ENCODE results near the gene ADCY3. TPM values are rescaled to one million over a fixed set of nuclear protein-coding genes. Genes with fewer than 3 reads are reported as not detected.

The ADCY3 gene
- total RNA-seq, 4 donors from 2014 or later = 11.7 to 80.2 (median 22.6) TPM

DNA sequence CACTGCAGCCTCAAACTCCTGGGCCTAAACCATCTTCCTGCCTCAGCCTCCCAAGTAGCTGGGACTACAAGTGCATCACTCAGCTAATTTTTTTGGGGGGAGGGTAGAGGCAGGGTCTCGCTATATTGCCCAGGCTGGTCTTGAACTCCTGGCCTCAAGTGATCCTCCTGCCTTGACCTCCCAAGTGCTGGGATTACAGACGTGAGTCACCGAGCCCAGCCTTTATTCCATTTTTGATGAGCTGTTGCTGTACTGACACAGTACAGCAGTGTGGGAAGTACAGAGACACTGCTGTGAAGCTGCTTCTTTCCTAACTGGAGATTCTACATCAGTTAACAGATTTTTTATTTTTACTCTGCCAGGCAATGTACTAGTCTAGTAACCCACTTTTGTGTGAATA lies 145.7 kb downstream of the ADCY3 start:
- no peak overlapping the region for H3K27ac ChIP-seq
- H3K4me3 ChIP-seq = no peak overlapping the region
- no peaks in the 10 kb centered on the region for H3K9me3 ChIP-seq
- DNase-seq = no peak
- H3K36me3 ChIP-seq = peaks cover 0 to 4% (median 0%) of the 10 kb centered on the region in 4 donors
- intact Hi-C loops (cut with DNase I; ENCODE audit: low total_unique reads) = no loop called here
- TF ChIP-seq, protein P1, sequence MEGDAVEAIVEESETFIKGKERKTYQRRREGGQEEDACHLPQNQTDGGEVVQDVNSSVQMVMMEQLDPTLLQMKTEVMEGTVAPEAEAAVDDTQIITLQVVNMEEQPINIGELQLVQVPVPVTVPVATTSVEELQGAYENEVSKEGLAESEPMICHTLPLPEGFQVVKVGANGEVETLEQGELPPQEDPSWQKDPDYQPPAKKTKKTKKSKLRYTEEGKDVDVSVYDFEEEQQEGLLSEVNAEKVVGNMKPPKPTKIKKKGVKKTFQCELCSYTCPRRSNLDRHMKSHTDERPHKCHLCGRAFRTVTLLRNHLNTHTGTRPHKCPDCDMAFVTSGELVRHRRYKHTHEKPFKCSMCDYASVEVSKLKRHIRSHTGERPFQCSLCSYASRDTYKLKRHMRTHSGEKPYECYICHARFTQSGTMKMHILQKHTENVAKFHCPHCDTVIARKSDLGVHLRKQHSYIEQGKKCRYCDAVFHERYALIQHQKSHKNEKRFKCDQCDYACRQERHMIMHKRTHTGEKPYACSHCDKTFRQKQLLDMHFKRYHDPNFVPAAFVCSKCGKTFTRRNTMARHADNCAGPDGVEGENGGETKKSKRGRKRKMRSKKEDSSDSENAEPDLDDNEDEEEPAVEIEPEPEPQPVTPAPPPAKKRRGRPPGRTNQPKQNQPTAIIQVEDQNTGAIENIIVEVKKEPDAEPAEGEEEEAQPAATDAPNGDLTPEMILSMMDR (IDR thresholded peaks at IDR 0.05) = no peak
- no peak for TF ChIP-seq POLR2AphosphoS5 (IDR thresholded peaks at IDR 0.05)
- no peak for TF ChIP-seq POLR2A (IDR thresholded peaks at IDR 0.05)
- TF ChIP-seq EP300 (IDR thresholded peaks at IDR 0.05; ENCODE audit: low read depth) = no peak
- 82% methylated on average over 3 of the region's 3 CpGs; no CpG with 5 or more reads in 1 of the 2 donors for WGBS, 2 donors (ENCODE audit: low coverage in 1 of 2)
- in situ Hi-C loops (cut with MboI; ENCODE audit: low pct_ligation_motif_present in 1 of 4, low pct_unique_long_range_greater_than_20kb in 1 of 4, low sequenced_read_pairs in 3 of 4) = no loop called here
- peaks cover 0 to 8% (median 0%) of the 10 kb centered on the region in 4 donors for H3K4me1 ChIP-seq
- H3K27me3 ChIP-seq = no peaks in the 10 kb centered on the region

DNA sequence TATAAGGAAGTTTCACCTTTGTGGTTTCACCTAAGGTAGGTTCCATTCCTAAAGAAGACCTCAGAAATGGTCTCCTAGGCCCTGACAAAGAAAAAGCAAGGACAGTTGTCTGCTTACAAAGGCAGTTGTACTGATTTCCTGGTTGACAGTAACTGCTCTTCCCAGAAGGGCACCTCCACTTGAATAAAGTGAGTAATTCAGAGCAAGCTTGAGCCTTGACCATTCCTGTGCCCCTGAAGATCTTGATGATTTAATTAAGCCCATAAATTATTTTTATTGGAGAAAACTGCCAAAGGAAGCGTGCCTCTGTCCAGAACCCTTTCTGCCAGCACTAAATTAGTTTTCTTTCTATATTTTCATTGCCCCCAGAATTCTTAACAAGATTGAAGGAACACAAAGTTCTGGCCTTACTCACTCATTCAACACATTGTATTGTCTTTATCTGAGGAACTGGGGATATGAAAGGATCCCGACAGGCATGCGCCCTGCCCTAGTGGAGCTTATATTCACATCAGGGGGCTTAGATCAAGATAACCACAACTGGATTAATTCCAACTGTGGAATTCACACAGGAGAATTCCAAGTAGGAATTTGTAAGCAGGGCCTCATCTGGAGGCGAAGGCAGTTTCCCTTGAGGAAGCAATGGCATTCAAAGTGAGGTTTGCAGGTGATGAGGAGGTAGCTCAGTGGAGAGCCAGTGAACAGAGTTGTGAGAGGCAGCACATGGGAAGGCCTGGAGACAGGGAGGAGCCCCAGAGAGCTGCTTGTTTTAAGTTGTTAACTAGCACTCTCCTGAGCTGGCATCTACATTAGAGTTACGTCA lies 148.1 kb downstream of the ADCY3 start:
- TF ChIP-seq, protein P1 (IDR thresholded peaks at IDR 0.05) = no peak
- TF ChIP-seq POLR2AphosphoS5 (IDR thresholded peaks at IDR 0.05) (no peak), EP300 (IDR thresholded peaks at IDR 0.05; ENCODE audit: low read depth) (no peak), POLR2A (IDR thresholded peaks at IDR 0.05) (no peak)
- Histone ChIP-seq H3K36me3 (peaks cover 0 to 18% (median 3%) of the 10 kb centered on the region in 4 donors), H3K9me3 (no peaks in the 10 kb centered on the region), H3K4me1 (no peaks in the 10 kb centered on the region), H3K27me3 (no peaks in the 10 kb centered on the region), H3K4me3 (no peak overlapping the region), H3K27ac (no peak overlapping the region)
- DNase-seq = no peak
- WGBS, 2 donors (ENCODE audit: low coverage in 1 of 2) = 88 to 100% methylated on average over 1 to 5 of the region's 5 CpGs
- in situ Hi-C loops (cut with MboI; ENCODE audit: low pct_ligation_motif_present in 1 of 4, low pct_unique_long_range_greater_than_20kb in 1 of 4, low sequenced_read_pairs in 3 of 4) (no loop called here), intact Hi-C loops (cut with DNase I; ENCODE audit: low total_unique reads) (no loop called here)

DNA sequence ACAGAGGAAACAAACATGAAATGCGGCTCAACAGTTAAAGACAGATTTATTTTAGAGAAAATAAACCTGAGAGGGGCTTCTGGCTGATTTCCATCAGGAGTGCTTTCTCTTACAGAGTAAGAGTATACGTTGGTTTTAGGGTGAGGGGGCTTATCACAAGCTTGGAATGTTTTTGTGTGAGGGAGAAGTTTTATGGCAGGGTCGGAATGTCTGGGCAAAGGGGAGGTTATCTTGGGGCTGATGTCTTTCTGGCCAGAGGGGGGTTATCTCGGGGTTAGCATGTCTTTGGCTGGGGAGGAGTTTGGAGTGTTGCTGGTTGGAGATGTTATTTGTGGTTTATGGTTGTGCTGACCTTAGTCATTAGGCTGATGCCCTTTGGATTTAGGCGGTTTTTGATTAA lies 149.0 kb downstream of the ADCY3 start:
- WGBS, 2 donors (ENCODE audit: low coverage in 1 of 2) = 92 to 98% methylated on average over 5 of the region's 5 CpGs
- Histone ChIP-seq H3K27ac (no peak overlapping the region), H3K4me1 (no peaks in the 10 kb centered on the region), H3K4me3 (no peak overlapping the region), H3K27me3 (no peaks in the 10 kb centered on the region), H3K36me3 (peaks cover 0 to 18% (median 3%) of the 10 kb centered on the region in 4 donors), H3K9me3 (no peaks in the 10 kb centered on the region)
- in situ Hi-C loops (cut with MboI; ENCODE audit: low pct_ligation_motif_present in 1 of 4, low pct_unique_long_range_greater_than_20kb in 1 of 4, low sequenced_read_pairs in 3 of 4) (no loop called here), intact Hi-C loops (cut with DNase I; ENCODE audit: low total_unique reads) (no loop called here)
- no peak for TF ChIP-seq POLR2A (IDR thresholded peaks at IDR 0.05)
- no peak for TF ChIP-seq POLR2AphosphoS5 (IDR thresholded peaks at IDR 0.05)
- TF ChIP-seq, protein P1 (IDR thresholded peaks at IDR 0.05) = no peak
- TF ChIP-seq EP300 (IDR thresholded peaks at IDR 0.05; ENCODE audit: low read depth) = no peak
- DNase-seq = no peak

Small RNAs within 50 kb of the gene (small RNA-seq; reads per million reads assigned to genes)
- 0 reads per million in 4 donors for gene AC013267.1
- 0 reads per million in 4 donors for gene RF00016

Other genes starting within 250 kb of the ADCY3 start
- 10 to 100 TPM; 30.6 to 50.9 (median 40.5) TPM for gene PTRHD1, start 126.8 kb downstream of the ADCY3 start, total RNA-seq
- gene CENPO, start 126.8 kb downstream of the ADCY3 start, total RNA-seq = 10 to 100 TPM in 2 of 4 donors, 1 to 10 TPM in 2; 6.0 to 13.8 (median 9.6) TPM
- 1 to 10 TPM; 4.0 to 7.6 (median 5.7) TPM for gene DNAJC27, start 51.7 kb upstream of the ADCY3 start, total RNA-seq
- 1 to 10 TPM in 2 of 4 donors, under 1 TPM in 2; under 0.01 to 1.4 (median 0.70) TPM for gene EFR3B, start 121.8 kb upstream of the ADCY3 start, total RNA-seq
- gene POMC, start 248.3 kb upstream of the ADCY3 start, total RNA-seq = 1 to 10 TPM in 2 of 4 donors, not detected in 2; 7.9 to 9.0 TPM